ENCODE results near the gene MCCD1.

MCCD1 gene

DNA sequence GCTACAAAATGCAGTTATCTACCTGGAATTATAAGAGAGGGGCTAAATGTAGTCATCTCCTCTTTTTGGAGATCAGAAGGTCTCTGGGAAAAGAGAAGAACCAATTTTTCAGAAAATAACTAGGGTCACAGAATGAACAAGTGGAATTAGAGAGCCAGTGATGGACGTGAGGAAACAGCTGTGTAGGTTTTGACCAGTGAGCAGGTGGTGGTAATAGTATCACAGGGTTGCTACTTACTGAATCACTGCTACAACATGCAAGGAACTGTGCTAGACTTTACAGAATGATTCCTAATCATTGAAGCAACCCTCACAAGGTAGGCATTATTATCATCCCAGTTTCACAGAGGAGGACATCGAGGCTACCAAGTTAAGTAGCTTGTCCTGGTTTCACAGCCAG, 15.9 kb downstream of the MCCD1 start:
- H3K9me3 ChIP-seq (ENCODE audit: control insufficient read depth, low read length) = no peaks in the 10 kb centered on the region
- peaks cover 24% of the 10 kb centered on the region for H3K4me1 ChIP-seq
- H2AFZ ChIP-seq = no peak overlapping the region
- no peak overlapping the region for H3K9ac ChIP-seq
- no peak overlapping the region for H3K4me2 ChIP-seq (ENCODE audit: low read length)
- peaks cover 38% of the 10 kb centered on the region for H3K79me2 ChIP-seq
- no peaks in the 10 kb centered on the region for H3K36me3 ChIP-seq (ENCODE audit: control insufficient read depth, insufficient read depth, low read length)
- H3K27ac ChIP-seq = no peak overlapping the region
- H3K4me3 ChIP-seq (ENCODE audit: low read depth, low read length) = no peak overlapping the region
- no peaks in the 10 kb centered on the region for H3K27me3 ChIP-seq (ENCODE audit: control insufficient read depth, insufficient read depth, low read length)
- TF ChIP-seq, protein P1, sequence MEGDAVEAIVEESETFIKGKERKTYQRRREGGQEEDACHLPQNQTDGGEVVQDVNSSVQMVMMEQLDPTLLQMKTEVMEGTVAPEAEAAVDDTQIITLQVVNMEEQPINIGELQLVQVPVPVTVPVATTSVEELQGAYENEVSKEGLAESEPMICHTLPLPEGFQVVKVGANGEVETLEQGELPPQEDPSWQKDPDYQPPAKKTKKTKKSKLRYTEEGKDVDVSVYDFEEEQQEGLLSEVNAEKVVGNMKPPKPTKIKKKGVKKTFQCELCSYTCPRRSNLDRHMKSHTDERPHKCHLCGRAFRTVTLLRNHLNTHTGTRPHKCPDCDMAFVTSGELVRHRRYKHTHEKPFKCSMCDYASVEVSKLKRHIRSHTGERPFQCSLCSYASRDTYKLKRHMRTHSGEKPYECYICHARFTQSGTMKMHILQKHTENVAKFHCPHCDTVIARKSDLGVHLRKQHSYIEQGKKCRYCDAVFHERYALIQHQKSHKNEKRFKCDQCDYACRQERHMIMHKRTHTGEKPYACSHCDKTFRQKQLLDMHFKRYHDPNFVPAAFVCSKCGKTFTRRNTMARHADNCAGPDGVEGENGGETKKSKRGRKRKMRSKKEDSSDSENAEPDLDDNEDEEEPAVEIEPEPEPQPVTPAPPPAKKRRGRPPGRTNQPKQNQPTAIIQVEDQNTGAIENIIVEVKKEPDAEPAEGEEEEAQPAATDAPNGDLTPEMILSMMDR (IDR thresholded peaks at IDR 0.05) = no peak

DNA sequence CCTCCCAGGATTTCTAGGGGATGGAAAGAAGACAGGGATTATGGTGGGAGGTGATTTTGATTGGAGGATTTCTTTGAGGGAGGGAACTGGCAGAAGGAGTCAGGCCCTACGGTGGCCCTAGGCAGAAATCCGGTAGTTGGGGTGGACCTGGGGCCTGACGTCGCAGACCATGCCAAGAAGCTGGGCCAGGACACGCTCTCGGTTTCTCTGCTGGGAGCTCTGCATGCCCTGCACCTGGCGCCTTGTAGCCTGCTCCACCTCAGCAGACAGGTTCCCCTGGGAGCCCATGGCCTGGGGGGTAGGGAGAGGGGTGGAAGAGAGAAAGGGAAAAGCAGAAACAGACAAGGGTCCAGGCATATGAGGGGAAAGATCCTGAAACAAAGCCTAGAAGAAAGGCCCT, 16.5 kb downstream of the MCCD1 start:
- no peak overlapping the region for H3K9ac ChIP-seq
- no peaks in the 10 kb centered on the region for H3K9me3 ChIP-seq (ENCODE audit: control insufficient read depth, low read length)
- TF ChIP-seq, protein P1 (IDR thresholded peaks at IDR 0.05) = no peak
- no peak overlapping the region for H3K4me3 ChIP-seq (ENCODE audit: low read depth, low read length)
- H2AFZ ChIP-seq = no peak overlapping the region
- H3K36me3 ChIP-seq (ENCODE audit: control insufficient read depth, insufficient read depth, low read length) = no peaks in the 10 kb centered on the region
- H3K4me1 ChIP-seq = peaks cover 18% of the 10 kb centered on the region
- H3K4me2 ChIP-seq (ENCODE audit: low read length) = no peak overlapping the region
- no peak overlapping the region for H3K27ac ChIP-seq
- no peaks in the 10 kb centered on the region for H3K27me3 ChIP-seq (ENCODE audit: control insufficient read depth, insufficient read depth, low read length)
- peaks cover 32% of the 10 kb centered on the region for H3K79me2 ChIP-seq

GRCh38 chr6:31546339-31546957, 17.7 kb downstream of the MCCD1 start, which contains the start of gene ATP6V1G2:
ATP6V1G2 (minus strand) TSS chr6:31546608; CDS start chr6:31546559, 49 bp downstream.
- H3K9me3 ChIP-seq (ENCODE audit: control insufficient read depth, low read length) = no peaks in the 10 kb centered on the region
- H3K27me3 ChIP-seq (ENCODE audit: control insufficient read depth, insufficient read depth, low read length) = no peaks in the 10 kb centered on the region
- peak within 1 kb of the TSS; percentile 88 for H3K4me3 ChIP-seq (ENCODE audit: low read depth, low read length)
- no peaks in the 10 kb centered on the region for H3K36me3 ChIP-seq (ENCODE audit: control insufficient read depth, insufficient read depth, low read length)
- H3K27ac ChIP-seq = peak within 1 kb of the TSS; percentile 80
- peak within 1 kb of the TSS; percentile 77 for H2AFZ ChIP-seq
- TF ChIP-seq, protein P1 (IDR thresholded peaks at IDR 0.05) = peak; percentile 99
- no peak within 1 kb of the TSS for H3K9ac ChIP-seq
- peaks cover 21% of the 10 kb centered on the region for H3K79me2 ChIP-seq
- peak within 1 kb of the TSS; percentile 92 for H3K4me2 ChIP-seq (ENCODE audit: low read length)
- peaks cover 15% of the 10 kb centered on the region for H3K4me1 ChIP-seq

DNA sequence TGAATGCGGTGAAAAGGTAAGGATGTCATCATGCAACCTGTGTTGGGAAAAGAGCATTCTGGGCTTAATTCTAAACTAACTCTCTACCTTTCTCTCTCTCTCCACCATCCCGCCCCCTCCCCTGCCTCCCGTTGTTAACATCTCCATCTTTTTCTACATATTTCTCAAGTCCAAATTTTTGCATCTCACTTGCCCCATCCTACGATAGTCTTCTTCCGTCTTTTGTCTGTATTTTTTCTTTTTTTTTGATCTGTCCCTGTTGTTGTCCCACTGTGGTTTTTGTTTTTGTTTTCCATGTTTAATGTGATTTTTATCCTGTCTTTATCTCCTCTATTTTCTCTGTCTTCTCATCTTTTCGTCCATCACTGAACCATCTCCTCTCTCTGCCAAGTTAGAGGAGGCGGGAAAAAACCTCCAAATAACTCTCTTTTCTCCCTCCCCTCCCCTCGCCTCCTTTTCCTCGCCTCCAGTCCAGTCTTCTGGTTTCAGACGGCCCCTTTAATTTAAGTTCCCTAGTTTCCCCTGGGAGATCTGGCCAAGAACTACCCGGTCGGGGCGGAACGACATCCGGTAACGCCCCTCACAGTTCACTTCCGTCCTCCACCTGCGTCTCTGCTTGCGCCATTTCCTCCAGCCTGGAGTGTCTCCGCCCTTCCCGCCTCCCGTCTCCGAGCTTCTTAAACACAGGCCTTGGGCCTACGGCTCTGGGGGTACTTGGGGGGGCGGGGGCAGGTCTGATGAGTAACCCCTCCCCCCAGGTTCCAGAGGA, 18.4 kb downstream of the MCCD1 start, which contains the start of gene NFKBIL1:
NFKBIL1 (plus strand) TSS at position 651 of the 769 bp plus-strand sequence; CDS start at position 738, 87 bp downstream.
- peak within 1 kb of the TSS; percentile 92 for H3K4me2 ChIP-seq (ENCODE audit: low read length)
- H3K36me3 ChIP-seq (ENCODE audit: control insufficient read depth, insufficient read depth, low read length) = no peaks in the 10 kb centered on the region
- peak within 1 kb of the TSS; percentile 88 for H3K4me3 ChIP-seq (ENCODE audit: low read depth, low read length)
- H3K9ac ChIP-seq = no peak within 1 kb of the TSS
- peaks cover 21% of the 10 kb centered on the region for H3K79me2 ChIP-seq
- peak within 1 kb of the TSS; percentile 77 for H2AFZ ChIP-seq
- no peaks in the 10 kb centered on the region for H3K9me3 ChIP-seq (ENCODE audit: control insufficient read depth, low read length)
- H3K27ac ChIP-seq = peak within 1 kb of the TSS; percentile 80
- H3K27me3 ChIP-seq (ENCODE audit: control insufficient read depth, insufficient read depth, low read length) = no peaks in the 10 kb centered on the region
- TF ChIP-seq, protein P1 (IDR thresholded peaks at IDR 0.05) = no peak
- H3K4me1 ChIP-seq = peaks cover 15% of the 10 kb centered on the region

Data from parathyroid adenoma (tissue), 2 donors.